ENCODE data around the gene SSTR1.

DNA sequence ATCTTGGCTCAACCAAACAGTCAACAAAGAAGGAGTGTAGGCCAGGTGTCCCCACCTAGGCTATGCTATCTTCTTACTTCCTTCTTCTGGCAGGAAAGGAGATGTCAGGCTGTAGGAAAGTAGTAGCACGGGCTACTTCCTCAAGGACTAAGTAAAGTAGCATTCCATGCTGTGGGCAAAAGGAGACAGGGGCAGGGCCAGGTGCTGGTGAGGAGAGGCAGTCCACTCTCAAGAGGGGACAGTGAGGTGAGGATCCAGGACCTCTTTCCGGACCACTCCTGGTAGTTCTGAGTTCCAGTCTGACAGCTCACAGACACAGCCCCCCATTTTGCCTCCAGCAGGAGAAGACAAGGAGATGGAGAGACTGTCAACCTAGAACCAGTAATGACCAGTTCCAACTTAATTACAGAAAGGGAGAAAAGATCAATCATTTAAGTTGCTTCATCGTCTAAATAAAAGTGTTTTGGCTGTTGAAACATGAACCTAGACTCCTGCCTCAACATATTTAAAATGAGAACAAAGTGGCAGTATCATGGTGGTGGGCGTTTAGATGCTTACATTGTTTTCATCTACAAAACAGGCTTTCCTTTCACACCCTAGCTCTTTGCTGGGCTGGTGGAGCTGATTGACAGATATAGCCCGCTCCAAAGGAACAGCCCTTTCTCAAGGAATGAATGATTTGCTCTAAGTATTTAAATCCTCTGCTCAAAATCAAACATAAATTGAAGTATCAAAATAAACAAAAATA is 5.1 kb upstream of the SSTR1 start:
- TF ChIP-seq CTCF (conservative IDR thresholded peaks at IDR 0.05): no peak
- TF ChIP-seq EZH2 (IDR thresholded peaks at IDR 0.05; ENCODE audit: low read depth): no peak

Measured in PC-9 (cell line).